Coronary artery (tissue), 2 donors: Measurements from ENCODE around the gene OXNAD1.

Experiments used
- DNase-seq: peaks from one replicate; pipeline ENCODE4 v3.0.0-alpha.2; 2017; ENCODE audit warnings: low spot score
- H3K27ac ChIP-seq, 2 donors: fragments of 200-600 bp; sonication (generic); one replicate each; pipeline ENCODE4 v1.5.1; 2016 to 2019
- H3K4me3 ChIP-seq: fragments of 200-600 bp; sonication (generic); 2 replicates; pipeline ENCODE4 v1.5.1; 2016; ENCODE audit warnings: mild to moderate bottlenecking, moderate library complexity
- TF ChIP-seq, protein P1 (sequence below): fragments of 200-600 bp; sonication (generic); IDR thresholded peaks from one replicate; pipeline ENCODE4 v1.5.1; 2019; ENCODE audit warnings: antibody characterized with exemption

Gene OXNAD1, protein sequence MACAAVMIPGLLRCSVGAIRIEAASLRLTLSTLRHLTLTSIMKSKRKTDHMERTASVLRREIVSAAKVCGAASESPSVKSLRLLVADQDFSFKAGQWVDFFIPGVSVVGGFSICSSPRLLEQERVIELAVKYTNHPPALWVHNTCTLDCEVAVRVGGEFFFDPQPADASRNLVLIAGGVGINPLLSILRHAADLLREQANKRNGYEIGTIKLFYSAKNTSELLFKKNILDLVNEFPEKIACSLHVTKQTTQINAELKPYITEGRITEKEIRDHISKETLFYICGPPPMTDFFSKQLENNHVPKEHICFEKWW

DNA sequence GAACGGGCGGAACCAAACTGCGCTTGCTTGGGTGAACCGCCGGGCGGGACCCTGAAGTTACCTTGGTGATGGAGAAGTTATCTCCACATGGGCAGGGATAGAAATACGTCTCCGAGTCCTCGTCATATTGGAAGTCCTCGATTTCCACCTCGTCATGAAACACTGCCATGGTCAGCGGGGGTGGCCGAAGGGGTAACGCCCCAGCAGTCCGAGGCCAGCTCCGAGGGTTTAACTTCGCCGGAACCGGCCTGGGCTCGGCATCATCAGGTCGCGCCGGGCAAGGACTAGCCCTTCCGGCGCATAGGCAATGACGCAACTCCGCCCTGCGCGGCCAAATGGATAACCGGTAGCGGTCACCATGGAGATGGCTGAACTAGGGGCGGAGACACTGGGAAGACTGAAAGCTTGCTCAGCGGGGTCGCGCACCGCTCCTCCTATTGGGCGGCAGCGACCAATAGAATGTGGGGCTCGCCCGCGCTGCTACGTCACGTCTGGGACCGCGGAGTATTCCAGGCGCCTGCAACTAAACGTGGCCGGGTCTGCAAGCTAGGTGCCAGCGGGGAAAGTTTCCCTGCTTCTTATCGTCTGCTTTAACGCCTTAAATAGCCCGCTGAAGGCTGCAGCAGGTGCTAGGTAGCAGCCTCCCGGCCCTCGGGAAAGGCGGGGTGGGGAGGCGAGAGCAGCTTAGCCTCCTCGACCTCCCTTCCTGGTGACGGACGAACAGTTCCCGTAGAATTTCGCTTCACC lies at the start of gene OXNAD1, which contains the start of gene DPH3:
OXNAD1 (plus strand) TSS at position 505 of the 747 bp plus-strand sequence. CDS start 5,741 bp downstream, outside the sequence.
DPH3 (minus strand) TSS at position 236 of the 747 bp plus-strand sequence; CDS start at position 169, 67 bp downstream.
- Histone ChIP-seq H3K27ac (peak within 1 kb of the TSS; percentile 79 to 96), H3K4me3 (peak within 1 kb of the TSS; percentile 95)
- TF ChIP-seq, protein P1, sequence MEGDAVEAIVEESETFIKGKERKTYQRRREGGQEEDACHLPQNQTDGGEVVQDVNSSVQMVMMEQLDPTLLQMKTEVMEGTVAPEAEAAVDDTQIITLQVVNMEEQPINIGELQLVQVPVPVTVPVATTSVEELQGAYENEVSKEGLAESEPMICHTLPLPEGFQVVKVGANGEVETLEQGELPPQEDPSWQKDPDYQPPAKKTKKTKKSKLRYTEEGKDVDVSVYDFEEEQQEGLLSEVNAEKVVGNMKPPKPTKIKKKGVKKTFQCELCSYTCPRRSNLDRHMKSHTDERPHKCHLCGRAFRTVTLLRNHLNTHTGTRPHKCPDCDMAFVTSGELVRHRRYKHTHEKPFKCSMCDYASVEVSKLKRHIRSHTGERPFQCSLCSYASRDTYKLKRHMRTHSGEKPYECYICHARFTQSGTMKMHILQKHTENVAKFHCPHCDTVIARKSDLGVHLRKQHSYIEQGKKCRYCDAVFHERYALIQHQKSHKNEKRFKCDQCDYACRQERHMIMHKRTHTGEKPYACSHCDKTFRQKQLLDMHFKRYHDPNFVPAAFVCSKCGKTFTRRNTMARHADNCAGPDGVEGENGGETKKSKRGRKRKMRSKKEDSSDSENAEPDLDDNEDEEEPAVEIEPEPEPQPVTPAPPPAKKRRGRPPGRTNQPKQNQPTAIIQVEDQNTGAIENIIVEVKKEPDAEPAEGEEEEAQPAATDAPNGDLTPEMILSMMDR: no peak
- peak; percentile 100 for DNase-seq

DNA sequence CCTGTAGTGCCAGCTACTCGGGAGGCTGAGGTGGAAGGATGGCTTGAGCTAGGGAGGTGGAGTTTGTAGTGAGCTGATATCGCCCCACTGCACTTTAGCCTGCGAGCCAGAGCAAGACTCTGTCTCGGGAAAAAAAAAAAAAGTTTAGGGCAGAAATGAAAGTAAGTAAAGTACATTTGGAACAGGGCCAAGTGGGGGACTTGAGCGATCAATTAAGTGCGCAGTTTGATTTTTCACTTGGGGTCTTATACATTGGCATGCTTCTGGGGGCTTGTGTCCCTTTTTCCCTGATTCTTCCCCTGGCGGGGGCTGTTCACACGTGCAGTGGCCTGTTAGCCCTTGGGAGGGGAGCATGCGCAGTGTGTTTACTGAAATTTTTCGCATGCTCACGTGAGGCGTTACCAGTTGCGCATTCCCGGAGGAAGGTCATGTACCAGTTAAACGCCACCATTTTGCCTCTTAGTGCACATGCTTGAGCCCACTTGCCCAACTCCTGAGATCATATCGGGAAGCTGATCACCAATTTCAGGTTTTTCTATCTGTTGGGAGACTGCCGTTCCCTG lies 48.6 kb upstream of the OXNAD1 start:
- H3K4me3 ChIP-seq: no peak overlapping the region
- TF ChIP-seq, protein P1: no peak
- DNase-seq: no peak
- H3K27ac ChIP-seq: no peak overlapping the region

DNA sequence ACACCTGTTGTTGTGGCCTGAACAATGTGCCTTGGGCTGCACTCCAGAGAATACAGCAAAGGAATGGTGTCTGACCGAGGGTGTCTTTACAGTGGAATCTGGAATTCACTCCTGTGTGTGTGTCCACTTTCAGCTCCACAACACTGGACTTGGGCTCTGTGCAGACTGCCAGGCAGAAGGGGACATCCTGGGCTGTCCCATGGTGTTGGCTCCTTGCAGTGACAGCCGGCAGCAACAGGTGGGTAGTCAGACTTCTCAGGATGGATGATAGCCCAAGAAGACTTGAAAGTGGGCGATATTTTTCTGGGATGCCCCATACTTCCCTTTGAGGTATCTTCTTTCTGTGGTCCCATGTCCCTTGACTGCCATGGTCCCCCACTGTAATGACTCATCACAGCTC lies 45.2 kb upstream of the OXNAD1 start:
- H3K27ac ChIP-seq: no peak overlapping the region
- no peak overlapping the region for H3K4me3 ChIP-seq
- TF ChIP-seq, protein P1: no peak
- DNase-seq: no peak

DNA sequence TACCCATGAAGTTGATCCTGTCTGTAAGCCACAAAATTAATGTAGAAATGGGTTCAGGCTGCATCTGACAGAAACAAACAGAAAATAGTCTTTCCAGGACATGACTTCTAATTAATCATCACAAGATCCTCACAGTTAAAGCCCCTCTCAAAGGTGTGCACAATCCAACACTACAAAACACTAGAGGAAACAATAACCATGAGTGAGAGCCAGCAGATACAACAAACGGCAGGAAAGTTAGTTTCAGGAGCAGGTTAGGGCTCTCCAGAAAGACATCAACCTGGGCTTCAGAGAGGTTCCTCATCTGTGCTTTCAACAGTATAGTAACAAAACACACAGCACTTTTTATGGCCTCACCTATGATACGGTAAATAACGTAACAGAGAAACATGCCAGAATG lies 43.0 kb upstream of the OXNAD1 start:
- TF ChIP-seq, protein P1: no peak
- no peak overlapping the region for H3K4me3 ChIP-seq
- DNase-seq: no peak
- H3K27ac ChIP-seq: no peak overlapping the region

DNA sequence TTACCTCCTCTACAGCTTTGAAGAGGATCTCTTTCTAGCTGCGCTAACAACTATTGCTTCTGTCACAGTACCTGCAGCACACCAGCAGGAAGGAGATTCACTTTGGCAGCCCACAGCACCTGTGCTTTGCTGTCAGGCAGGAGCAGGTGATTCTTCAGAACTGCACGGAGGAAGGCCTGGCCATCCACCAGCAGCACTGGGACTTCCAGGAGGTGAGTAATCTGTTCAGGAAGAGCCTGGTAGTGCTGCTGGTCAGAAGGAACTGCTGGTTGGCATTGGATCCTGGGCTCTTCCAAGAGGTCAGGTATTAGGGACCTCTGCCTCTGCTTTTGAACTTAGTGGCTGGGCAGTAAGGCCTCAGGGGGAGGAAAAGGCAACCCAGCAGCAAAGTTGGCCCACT lies 42.5 kb upstream of the OXNAD1 start:
- H3K27ac ChIP-seq: no peak overlapping the region
- TF ChIP-seq, protein P1: no peak
- DNase-seq: no peak
- no peak overlapping the region for H3K4me3 ChIP-seq

DNA sequence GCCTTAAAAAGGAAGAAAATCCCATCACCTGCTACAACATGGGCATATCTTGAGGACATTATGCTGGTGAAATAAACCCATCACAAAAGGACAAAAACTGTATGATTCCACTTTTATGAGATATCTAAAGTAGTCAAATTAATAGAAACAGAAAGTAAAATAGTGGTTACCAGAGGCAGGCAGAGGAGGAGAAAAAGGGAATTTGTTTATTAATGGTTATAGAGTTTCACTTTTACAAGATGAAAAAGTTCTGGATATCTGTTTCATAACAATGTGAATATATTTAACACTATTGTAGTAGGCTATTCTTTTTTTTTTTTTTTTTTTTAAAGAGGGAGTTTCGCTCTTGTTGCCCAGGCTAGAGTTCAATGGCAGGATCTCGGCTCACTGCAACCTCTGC lies 40.7 kb upstream of the OXNAD1 start:
- TF ChIP-seq, protein P1: no peak
- no peak for DNase-seq
- Histone ChIP-seq H3K4me3 (no peak overlapping the region), H3K27ac (no peak overlapping the region)
